GM23338 (cell line): ENCODE data around the gene GAN. TPM values are rescaled to one million over a fixed set of nuclear protein-coding genes. Genes with fewer than 3 reads are reported as not detected.

Experiments
- ATAC-seq: fragments of 200-7000 bp; cut with Tn5 transposase; 3 replicates; pipeline ENCODE4 v1.9.1; 2020
- DNase-seq: peaks from one replicate; pipeline ENCODE4 v3.0.0-alpha.2; 2015; ENCODE audit warnings: low spot score
- H2AFZ ChIP-seq: fragments of 200-600 bp; sonication (generic); 2 replicates; pipeline ENCODE4 v1.8.0; 2016; ENCODE audit warnings: antibody characterized with exemption, mild to moderate bottlenecking, moderate library complexity
- H3F3A ChIP-seq: fragments of 200-600 bp; sonication (generic); replicated peaks from 2 replicates; pipeline ENCODE4 v1.8.0; 2017; ENCODE audit warnings: antibody characterized with exemption, mixed run types, low read depth
- H3K27ac ChIP-seq: fragments of 200-600 bp; sonication (generic); 2 replicates; pipeline ENCODE4 v1.6.1; 2016; ENCODE audit warnings: low read depth
- H3K27me3 ChIP-seq: fragments of 200-600 bp; sonication (generic); 2 replicates; pipeline ENCODE4 v1.8.0; 2016; ENCODE audit warnings: mild to moderate bottlenecking, mixed run types, moderate library complexity; ENCODE audit not compliant: insufficient read depth
- H3K36me3 ChIP-seq: fragments of 200-600 bp; sonication (generic); 2 replicates; pipeline ENCODE4 v1.8.0; 2016; ENCODE audit warnings: mild to moderate bottlenecking; ENCODE audit not compliant: insufficient read depth
- H3K4me1 ChIP-seq: fragments of 200-600 bp; sonication (generic); 2 replicates; pipeline ENCODE4 v1.8.0; 2016; ENCODE audit warnings: mild to moderate bottlenecking, moderate library complexity; ENCODE audit not compliant: insufficient read depth
- H3K4me2 ChIP-seq: fragments of 200-600 bp; sonication (generic); 2 replicates; pipeline ENCODE4 v1.7.1; 2017; ENCODE audit warnings: mixed run types
- H3K4me3 ChIP-seq: fragments of 200-600 bp; sonication (generic); 2 replicates; pipeline ENCODE4 v1.6.1; 2016; ENCODE audit warnings: mixed run types
- H3K79me2 ChIP-seq: fragments of 200-600 bp; sonication (generic); replicated peaks from 2 replicates; pipeline ENCODE4 v1.8.0; 2017; ENCODE audit warnings: mild to moderate bottlenecking; ENCODE audit not compliant: insufficient read depth
- H3K9me2 ChIP-seq: fragments of 200-600 bp; sonication (generic); 2 replicates; pipeline ENCODE4 v1.8.0; 2017; ENCODE audit not compliant: insufficient read depth
- H4K20me1 ChIP-seq: fragments of 200-600 bp; sonication (generic); replicated peaks from 2 replicates; pipeline ENCODE4 v1.8.0; 2017; ENCODE audit warnings: mild to moderate bottlenecking; ENCODE audit not compliant: insufficient read depth
- H3K27ac Mint-ChIP-seq: 2 replicates; pipeline ENCODE4 v1.8.0; 2020; ENCODE audit warnings: inconsistent platforms, mild to moderate bottlenecking, moderate library complexity, mixed read lengths
- H3K27me3 Mint-ChIP-seq: 3 replicates; pipeline ENCODE4 v1.8.0; 2022; ENCODE audit warnings: low read depth, mild to moderate bottlenecking, moderate library complexity, mixed read lengths, inconsistent platforms; ENCODE audit not compliant: insufficient read depth, poor library complexity
- H3K36me3 Mint-ChIP-seq: 3 replicates; pipeline ENCODE4 v1.8.0; 2021; ENCODE audit warnings: low read depth, mild to moderate bottlenecking, inconsistent platforms, moderate library complexity, mixed read lengths
- H3K4me1 Mint-ChIP-seq: 3 replicates; pipeline ENCODE4 v1.8.0; 2020; ENCODE audit warnings: mild to moderate bottlenecking, inconsistent platforms, mixed read lengths
- H3K4me3 Mint-ChIP-seq: 3 replicates; pipeline ENCODE4 v1.8.0; 2021; ENCODE audit warnings: moderate library complexity, mild to moderate bottlenecking, inconsistent platforms, mixed read lengths
- H3K9me3 Mint-ChIP-seq: 3 replicates; pipeline ENCODE4 v1.8.0; 2020; ENCODE audit warnings: moderate library complexity, mild to moderate bottlenecking, inconsistent platforms, mixed read lengths
- CTCF ChIP-seq, 2 experiments: fragments of 200-600 bp in 1 of 2; sonication (generic) in 1 of 2; conservative IDR thresholded peaks; 2 replicates each; pipeline versions ENCODE4 v1.5.1 to v1.6.1; 2016 to 2017; ENCODE audit warnings: antibody characterized with exemption in 2 of 2, low read depth in 2 of 2, mild to moderate bottlenecking in 2 of 2, moderate library complexity in 1 of 2
- EZH2 ChIP-seq: fragments of 200-600 bp; sonication (generic); IDR thresholded peaks from one replicate; pipeline ENCODE4 v1.8.0; 2017; ENCODE audit warnings: antibody characterized with exemption, mild to moderate bottlenecking, low read depth; ENCODE audit not compliant: unreplicated experiment
- EZH2phosphoT487 ChIP-seq: fragments of 200-600 bp; sonication (generic); IDR thresholded peaks from one replicate; pipeline ENCODE4 v1.8.1; 2018; ENCODE audit warnings: antibody characterized with exemption; ENCODE audit not compliant: unreplicated experiment
- JUNB ChIP-seq: IDR thresholded peaks from one replicate; pipeline ENCODE4 v1.6.1; 2016; ENCODE audit warnings: antibody characterized with exemption; ENCODE audit not compliant: unreplicated experiment
- NANOG ChIP-seq: IDR thresholded peaks from 2 replicates; pipeline ENCODE4 v1.6.1; 2016; ENCODE audit warnings: antibody characterized with exemption, borderline replicate concordance
- POLR2AphosphoS5 ChIP-seq: IDR thresholded peaks from 2 replicates; pipeline ENCODE4 v1.6.1; 2016; ENCODE audit warnings: antibody characterized with exemption, low read depth
- STAT1 ChIP-seq: IDR thresholded peaks from one replicate; pipeline ENCODE4 v1.6.1; 2016; ENCODE audit warnings: antibody characterized with exemption; ENCODE audit not compliant: unreplicated experiment
- ZNF114 ChIP-seq: fragments of 250-450 bp; sonication (Bioruptor Pico); IDR thresholded peaks from 2 replicates; pipeline ENCODE4 v1.5.0; 2020; ENCODE audit warnings: mild to moderate bottlenecking, moderate library complexity
- ZNF331 ChIP-seq: fragments of 250-450 bp; sonication (Bioruptor Pico); IDR thresholded peaks from 2 replicates; pipeline ENCODE4 v1.5.0; 2020; ENCODE audit warnings: low read depth, mild to moderate bottlenecking, moderate library complexity
- ZNF462 ChIP-seq: fragments of 250-450 bp; sonication (Bioruptor Pico); IDR thresholded peaks from 2 replicates; pipeline ENCODE4 v1.5.0; 2020; ENCODE audit warnings: mild to moderate bottlenecking, moderate library complexity
- polyA plus RNA-seq: library from polyadenylated mRNA; unstranded; fragments of >200 nt; fragmentation: Nextera tagmentation; extraction: Ambion mirVana; gene quantifications from 2 replicates; pipeline ENCODE4 v1.2.1, GENCODE V29; 2016
- total RNA-seq: library from RNA; depleted of rRNA; stranded (reverse); fragments of >200 nt; shearing (Covaris generic); gene quantifications from 2 replicates; pipeline ENCODE4 v1.2.3, GENCODE V29; 2014

The GAN gene
- total and polyA plus RNA-seq, 2 experiments from 2014 or later = 8.1 to 28.5 TPM

- H3K27ac ChIP-seq = no peak overlapping the region
Observed at GRCh38 chr16:81399909-81400308, 85.1 kb downstream of the GAN start.

GRCh38 chr16:81401035-81401950, 86.5 kb downstream of the GAN start:
- no peaks in the 10 kb centered on the region for H3K4me1 ChIP-seq
- H3K9me2 ChIP-seq = no peaks in the 10 kb centered on the region
- H3K79me2 ChIP-seq = no peaks in the 10 kb centered on the region
- Mint-ChIP-seq H3K9me3 (no peaks in the 10 kb centered on the region), H3K4me1 (peaks cover 2% of the 10 kb centered on the region; the same call in 1 of the 3 replicates), H3K4me3 (no peak overlapping the region), H3K36me3 (no peaks in the 10 kb centered on the region), H3K27me3 (peaks cover 5% of the 10 kb centered on the region), H3K27ac (no peak overlapping the region)
- no peak overlapping the region for H2AFZ ChIP-seq
- no peaks in the 10 kb centered on the region; the same call in 1 of the 2 replicates for H3K27me3 ChIP-seq
- H3F3A ChIP-seq = no peaks in the 10 kb centered on the region
- H3K4me3 ChIP-seq = no peak overlapping the region
- DNase-seq (no peak), ATAC-seq (no peak)
- no peak overlapping the region for H3K4me2 ChIP-seq
- H3K27ac ChIP-seq = no peak overlapping the region
- H3K36me3 ChIP-seq = no peaks in the 10 kb centered on the region
- 0 out of 2 replicates have a peak, but pooled peaks cover under 1% of the 10 kb centered on the region for H4K20me1 ChIP-seq
- TF ChIP-seq ZNF114 (CRISPR knock-in tag) (no peak), ZNF462 (CRISPR knock-in tag) (no peak), STAT1 (no peak), NANOG (no peak), CTCF (conservative IDR thresholded peaks at IDR 0.05; ENCODE audit: low read depth in 2 of 2) (no peak), EZH2phosphoT487 (no peak), EZH2 (no peak), JUNB (no peak), POLR2AphosphoS5 (no peak)

More at GRCh38 chr16:81399909-81400308, 85.1 kb downstream of the GAN start:
- no peak overlapping the region for H3K4me3 Mint-ChIP-seq
- DNase-seq (no peak), ATAC-seq (no peak)
- TF ChIP-seq EZH2phosphoT487 (no peak), ZNF331 (CRISPR knock-in tag) (peak; percentile 86)
- Histone ChIP-seq H4K20me1 (0 out of 2 replicates have a peak, but pooled peaks cover 2% of the 10 kb centered on the region), H3K36me3 (no peaks in the 10 kb centered on the region), H3K79me2 (no peaks in the 10 kb centered on the region), H3K9me2 (no peaks in the 10 kb centered on the region), H2AFZ (no peak overlapping the region), H3F3A (no peaks in the 10 kb centered on the region), H3K4me2 (no peak overlapping the region), H3K4me1 (no peaks in the 10 kb centered on the region), H3K4me3 (no peak overlapping the region), H3K27me3 (no peaks in the 10 kb centered on the region; the same call in 1 of the 2 replicates)
- peaks cover 5% of the 10 kb centered on the region for H3K27me3 Mint-ChIP-seq
- H3K9me3 Mint-ChIP-seq = no peaks in the 10 kb centered on the region
- no peak overlapping the region for H3K27ac Mint-ChIP-seq
- H3K4me1 Mint-ChIP-seq = peaks cover 2% of the 10 kb centered on the region; the same call in 1 of the 3 replicates
- H3K36me3 Mint-ChIP-seq = no peaks in the 10 kb centered on the region
